ENCODE results near the gene FAM83F. TPM values are rescaled to one million over a fixed set of nuclear protein-coding genes. Genes with fewer than 3 reads are reported as not detected.

The FAM83F gene
- total RNA-seq, 1 experiment from 2014 or later = 43.1 TPM

GRCh38 chr22:40009292-40009774 lies 14.6 kb downstream of the FAM83F start:
- 0 out of 2 replicates have a peak, but pooled peaks have one; percentile 19 for TF ChIP-seq TEAD1 (CRISPR knock-in tag; IDR thresholded peaks at IDR 0.05)
- TF ChIP-seq ZNF671 (CRISPR knock-in tag; IDR thresholded peaks at IDR 0.05) = no peak
- TF ChIP-seq SP1 (CRISPR knock-in tag; conservative IDR thresholded peaks at IDR 0.05) = 0 out of 2 replicates have a peak, but pooled peaks have one; percentile 30
- no peak for TF ChIP-seq FOXJ3 (CRISPR knock-in tag; IDR thresholded peaks at IDR 0.05; ENCODE audit: borderline replicate concordance)
- TF ChIP-seq FOXK1 (CRISPR knock-in tag; IDR thresholded peaks at IDR 0.05) = peak; percentile 82
- TF ChIP-seq MXD4 (CRISPR knock-in tag; IDR thresholded peaks at IDR 0.05; ENCODE audit: borderline replicate concordance) = no peak
- TF ChIP-seq ZNF416 (CRISPR knock-in tag; IDR thresholded peaks at IDR 0.05) = no peak
- peak; percentile 66; the same call in 1 of the 2 replicates for TF ChIP-seq MAX (CRISPR knock-in tag; IDR thresholded peaks at IDR 0.05)
- no peak for TF ChIP-seq FOXP1 (CRISPR knock-in tag; IDR thresholded peaks at IDR 0.05; ENCODE audit: borderline replicate concordance)
- no peak for TF ChIP-seq RORB (CRISPR knock-in tag; IDR thresholded peaks at IDR 0.05)
- TF ChIP-seq NR2C2 (CRISPR knock-in tag; IDR thresholded peaks at IDR 0.05) = no peak
- TF ChIP-seq NR1H2 (CRISPR knock-in tag; IDR thresholded peaks at IDR 0.05) = no peak
- TF ChIP-seq ZNF423 (CRISPR knock-in tag; IDR thresholded peaks at IDR 0.05) = 0 out of 2 replicates have a peak, but pooled peaks have one; percentile 5
- TF ChIP-seq TCF7 (CRISPR knock-in tag; IDR thresholded peaks at IDR 0.05; ENCODE audit: low read depth) = no peak
- ATAC-seq = peak; percentile 79
- Mint-ChIP-seq H3K36me3 (peaks cover 21% of the 10 kb centered on the region), H3K27me3 (ENCODE audit: low read depth) (no peaks in the 10 kb centered on the region), H3K27ac (peak overlapping the region; percentile 70; the same call in 1 of the 2 replicates), H3K9me3 (peaks cover 11% of the 10 kb centered on the region), H3K4me3 (peak overlapping the region; percentile 29), H3K4me1 (peaks cover 57% of the 10 kb centered on the region)
- POLR2A ChIA-PET = interaction anchor here (0.6 to 1.6 kb wide), 4 partner anchors 11 to 35 kb away, joined by 3 to 5 read pairs (median 4); no protein-coding TSS in a partner anchor
- CTCF ChIA-PET = interaction anchor here (0.6 to 3.1 kb wide), 15 partner anchors 9 to 513 kb away, joined by 3 to 56 read pairs (median 4); no protein-coding TSS in a partner anchor
- DNase-seq (ENCODE audit: low spot score) = peak; percentile 63

GRCh38 chr22:40009951-40010671 lies 15.4 kb downstream of the FAM83F start:
- ChIA-PET POLR2A (interaction anchor here (0.7 to 1.6 kb wide), 4 partner anchors 12 to 34 kb away, joined by 3 to 5 read pairs (median 4); no protein-coding TSS in a partner anchor), CTCF (interaction anchor here (0.6 to 3.1 kb wide), 15 partner anchors 10 to 621 kb away, joined by 3 to 56 read pairs (median 6); no protein-coding TSS in a partner anchor)
- Mint-ChIP-seq H3K36me3 (peaks cover 15% of the 10 kb centered on the region), H3K4me3 (peak overlapping the region; percentile 29), H3K27me3 (ENCODE audit: low read depth) (no peaks in the 10 kb centered on the region), H3K4me1 (peaks cover 57% of the 10 kb centered on the region), H3K27ac (no peak overlapping the region), H3K9me3 (peaks cover 11% of the 10 kb centered on the region)
- no peak for TF ChIP-seq TCF7 (CRISPR knock-in tag; IDR thresholded peaks at IDR 0.05; ENCODE audit: low read depth)
- TF ChIP-seq USF2 (CRISPR knock-in tag; IDR thresholded peaks at IDR 0.05) = 0 out of 2 replicates have a peak, but pooled peaks have one; percentile 22
- no peak for ATAC-seq
- no peak for DNase-seq (ENCODE audit: low spot score)

- Mint-ChIP-seq H3K9me3 (peaks cover 11% of the 10 kb centered on the region), H3K27ac (no peak overlapping the region), H3K4me3 (no peak overlapping the region), H3K36me3 (peaks cover 13% of the 10 kb centered on the region), H3K27me3 (ENCODE audit: low read depth) (no peaks in the 10 kb centered on the region), H3K4me1 (peaks cover 54% of the 10 kb centered on the region)
- POLR2A ChIA-PET = interaction anchor here (0.7 kb wide), 1 partner anchor 14 kb away, joined by 3 read pairs; no protein-coding TSS in a partner anchor
- ATAC-seq (no peak), DNase-seq (ENCODE audit: low spot score) (no peak)
- CTCF ChIA-PET = interaction anchor here (1.0 to 3.1 kb wide), 4 partner anchors 14 to 78 kb away, joined by 6 to 56 read pairs (median 23); no protein-coding TSS in a partner anchor
- TF ChIP-seq ZNF671 (CRISPR knock-in tag; IDR thresholded peaks at IDR 0.05) (no peak), ZNF138 (CRISPR knock-in tag; conservative IDR thresholded peaks at IDR 0.05) (no peak), PREB (CRISPR knock-in tag; IDR thresholded peaks at IDR 0.05; ENCODE audit: borderline replicate concordance) (no peak), NFYB (CRISPR knock-in tag; conservative IDR thresholded peaks at IDR 0.05; ENCODE audit: low read depth) (no peak), ATF2 (CRISPR knock-in tag; IDR thresholded peaks at IDR 0.05; ENCODE audit: borderline replicate concordance, low read depth) (no peak), GABPB1 (CRISPR knock-in tag; IDR thresholded peaks at IDR 0.05) (no peak), ZNF532 (CRISPR knock-in tag; IDR thresholded peaks at IDR 0.05; ENCODE audit: borderline replicate concordance) (no peak), SP1 (CRISPR knock-in tag; conservative IDR thresholded peaks at IDR 0.05) (no peak)
Measured at GRCh38 chr22:40010746-40011145, 16.0 kb downstream of the FAM83F start.

All from WTC11 (cell line).